ENCODE results near the gene PASK. TPM values are rescaled to one million over a fixed set of nuclear protein-coding genes. Genes with fewer than 3 reads are reported as not detected.

PASK gene
- total and polyA plus RNA-seq, 2 donors from 2014 or later: 3.1 to 26.0 TPM

DNA sequence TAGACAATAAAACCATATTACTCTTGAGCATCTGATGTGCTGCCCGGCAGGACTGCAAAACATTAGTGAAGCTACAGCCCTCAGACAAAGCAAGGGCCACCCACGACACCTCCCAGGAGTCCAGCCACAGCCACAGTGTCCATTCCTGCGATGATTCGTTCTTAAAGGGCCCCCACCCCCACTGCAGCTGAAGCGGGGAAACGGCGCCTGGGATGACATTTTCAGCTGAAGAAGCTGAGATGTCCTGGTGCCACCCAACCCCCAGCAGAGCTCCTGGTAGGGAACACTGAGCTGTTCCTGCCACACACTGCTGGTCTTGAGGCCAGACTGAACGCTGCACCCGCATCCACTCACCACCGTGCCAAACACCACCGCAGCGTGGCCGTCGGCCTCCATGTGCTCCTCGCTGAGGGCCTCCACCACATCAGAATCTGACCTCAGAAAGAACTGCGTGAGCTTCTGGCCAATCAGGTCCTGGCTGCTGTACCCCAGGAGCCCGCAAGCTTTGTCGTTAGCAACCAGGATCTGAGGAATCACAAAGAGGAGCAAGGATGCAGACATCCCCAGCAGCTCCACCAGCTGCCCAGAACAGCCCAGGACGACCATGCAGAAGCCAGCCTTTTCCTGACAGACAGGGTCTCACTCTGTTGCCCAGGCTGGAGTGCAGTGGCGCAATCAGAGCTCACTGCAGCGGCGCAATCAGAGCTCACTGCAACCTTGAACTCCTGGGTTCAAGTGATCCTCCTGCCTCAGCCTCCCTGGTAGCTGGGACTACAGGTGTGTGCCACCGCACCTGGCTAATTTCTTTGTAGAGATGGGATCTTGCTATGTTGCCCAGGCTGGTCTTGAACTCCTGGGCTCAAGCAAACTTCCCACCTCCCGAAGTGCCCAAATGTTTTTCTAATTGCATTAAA lies 9.5 kb downstream of the PASK start:
- no peak overlapping the region for H3K4me3 ChIP-seq (ENCODE audit: low read length in 3 of 3)
- no peaks in the 10 kb centered on the region for H3K9me3 ChIP-seq (ENCODE audit: control insufficient read depth in 2 of 3, insufficient read depth in 1 of 3, low read length in 3 of 3)
- TF ChIP-seq, protein P1, sequence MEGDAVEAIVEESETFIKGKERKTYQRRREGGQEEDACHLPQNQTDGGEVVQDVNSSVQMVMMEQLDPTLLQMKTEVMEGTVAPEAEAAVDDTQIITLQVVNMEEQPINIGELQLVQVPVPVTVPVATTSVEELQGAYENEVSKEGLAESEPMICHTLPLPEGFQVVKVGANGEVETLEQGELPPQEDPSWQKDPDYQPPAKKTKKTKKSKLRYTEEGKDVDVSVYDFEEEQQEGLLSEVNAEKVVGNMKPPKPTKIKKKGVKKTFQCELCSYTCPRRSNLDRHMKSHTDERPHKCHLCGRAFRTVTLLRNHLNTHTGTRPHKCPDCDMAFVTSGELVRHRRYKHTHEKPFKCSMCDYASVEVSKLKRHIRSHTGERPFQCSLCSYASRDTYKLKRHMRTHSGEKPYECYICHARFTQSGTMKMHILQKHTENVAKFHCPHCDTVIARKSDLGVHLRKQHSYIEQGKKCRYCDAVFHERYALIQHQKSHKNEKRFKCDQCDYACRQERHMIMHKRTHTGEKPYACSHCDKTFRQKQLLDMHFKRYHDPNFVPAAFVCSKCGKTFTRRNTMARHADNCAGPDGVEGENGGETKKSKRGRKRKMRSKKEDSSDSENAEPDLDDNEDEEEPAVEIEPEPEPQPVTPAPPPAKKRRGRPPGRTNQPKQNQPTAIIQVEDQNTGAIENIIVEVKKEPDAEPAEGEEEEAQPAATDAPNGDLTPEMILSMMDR (IDR thresholded peaks at IDR 0.05; ENCODE audit: borderline replicate concordance, extremely low read depth, insufficient read depth): no peak
- no peak overlapping the region for H3K27ac ChIP-seq (ENCODE audit: low read depth in 2 of 2, low read length in 2 of 2)
- no peaks in the 10 kb centered on the region for H3K36me3 ChIP-seq (ENCODE audit: control insufficient read depth in 2 of 3, insufficient read depth in 3 of 3, low read length in 3 of 3)
- H3K4me1 ChIP-seq (ENCODE audit: control insufficient read depth in 2 of 3, insufficient read depth in 2 of 3, low read depth in 1 of 3, low read length in 3 of 3): peaks cover 0 to 4% (median 0%) of the 10 kb centered on the region in 3 donors
- FAIRE-seq (no peak), DNase-seq (peak in 1 of 5 donors; percentile 40)
- intact Hi-C loops (cut with DNase I): no loop called here
- H3K9ac ChIP-seq (ENCODE audit: low read length in 3 of 3): no peak overlapping the region
- no peaks in the 10 kb centered on the region for H3K27me3 ChIP-seq (ENCODE audit: control insufficient read depth, insufficient read depth, low read length)

DNA sequence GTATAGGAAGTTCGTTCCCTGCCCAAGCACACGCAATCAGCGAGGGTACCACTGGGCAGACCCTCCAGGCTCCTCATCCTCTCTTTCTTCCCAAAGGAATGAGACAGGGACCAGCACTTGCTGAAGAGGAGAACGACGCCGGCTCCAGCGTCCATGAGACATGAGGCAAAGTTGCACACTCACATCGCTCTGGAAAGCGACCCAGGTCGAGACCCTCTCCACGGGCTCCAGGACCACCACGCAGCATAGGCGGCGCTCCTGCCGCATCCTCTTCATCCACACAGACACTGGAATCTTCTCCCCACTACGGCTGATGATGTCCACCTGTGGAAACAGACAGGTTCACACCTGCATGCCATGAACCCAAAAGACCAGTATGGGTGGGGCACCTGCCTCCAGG lies 10.8 kb downstream of the PASK start:
- no peaks in the 10 kb centered on the region for H3K36me3 ChIP-seq (ENCODE audit: control insufficient read depth in 2 of 3, insufficient read depth in 3 of 3, low read length in 3 of 3)
- no peaks in the 10 kb centered on the region for H3K27me3 ChIP-seq (ENCODE audit: control insufficient read depth, insufficient read depth, low read length)
- TF ChIP-seq, protein P1 (IDR thresholded peaks at IDR 0.05; ENCODE audit: borderline replicate concordance, extremely low read depth, insufficient read depth): no peak
- DNase-seq (no peak), FAIRE-seq (no peak)
- no peak overlapping the region for H3K9ac ChIP-seq (ENCODE audit: low read length in 3 of 3)
- H3K4me3 ChIP-seq (ENCODE audit: low read length in 3 of 3): no peak overlapping the region
- intact Hi-C loops (cut with DNase I): no loop called here
- peaks cover 0 to 4% (median 0%) of the 10 kb centered on the region in 3 donors for H3K4me1 ChIP-seq (ENCODE audit: control insufficient read depth in 2 of 3, insufficient read depth in 2 of 3, low read depth in 1 of 3, low read length in 3 of 3)
- no peaks in the 10 kb centered on the region for H3K9me3 ChIP-seq (ENCODE audit: control insufficient read depth in 2 of 3, insufficient read depth in 1 of 3, low read length in 3 of 3)
- no peak overlapping the region for H3K27ac ChIP-seq (ENCODE audit: low read depth in 2 of 2, low read length in 2 of 2)

DNA sequence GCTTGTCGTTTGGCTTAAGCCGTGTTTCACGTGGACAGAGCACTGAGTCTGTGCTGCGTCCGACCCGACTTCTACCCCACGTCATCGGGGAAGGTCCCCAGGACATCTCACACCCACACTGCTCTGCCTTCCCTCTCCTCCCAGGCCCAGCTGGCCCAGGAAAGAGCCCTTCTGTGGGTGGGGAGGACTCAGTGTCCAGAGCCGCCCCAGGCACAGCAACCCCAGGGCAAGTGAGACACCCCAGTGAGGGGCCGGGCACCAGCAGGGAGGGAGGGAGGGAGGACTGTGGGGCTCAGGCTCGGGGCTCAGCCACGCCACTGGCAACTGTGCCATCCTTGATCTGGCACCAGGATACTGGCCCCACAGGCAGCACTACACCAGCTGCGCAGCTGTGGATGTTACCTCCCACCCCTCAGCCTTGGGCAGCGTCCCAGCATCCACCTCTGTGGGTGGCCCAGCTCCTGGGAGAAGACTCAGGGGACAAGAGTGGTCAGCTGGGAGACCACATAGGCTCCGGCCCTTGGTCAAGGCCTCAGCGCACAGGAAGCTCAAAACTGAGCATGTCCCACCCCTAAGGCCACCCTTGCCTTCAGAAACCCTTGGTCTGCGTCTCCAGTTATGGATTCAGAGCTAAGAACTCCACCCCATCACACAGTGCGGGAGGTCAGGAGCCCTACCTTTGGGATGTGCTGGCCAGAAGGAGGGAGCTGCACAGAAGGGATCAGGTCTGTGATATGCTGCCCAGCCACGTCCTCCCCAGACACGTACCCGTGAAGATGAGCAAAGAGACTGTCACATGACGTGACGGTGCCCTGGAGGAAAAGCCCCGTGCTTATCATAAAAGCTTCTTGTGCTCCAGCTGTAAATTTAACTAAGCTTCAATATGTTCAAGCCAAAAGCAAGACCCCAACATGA lies 11.7 kb downstream of the PASK start:
- DNase-seq (peak in 1 of 5 donors; percentile 43), FAIRE-seq (no peak)
- no peak overlapping the region for H3K27ac ChIP-seq (ENCODE audit: low read depth in 2 of 2, low read length in 2 of 2)
- H3K9ac ChIP-seq (ENCODE audit: low read length in 3 of 3): no peak overlapping the region
- no peaks in the 10 kb centered on the region for H3K27me3 ChIP-seq (ENCODE audit: control insufficient read depth, insufficient read depth, low read length)
- H3K4me1 ChIP-seq (ENCODE audit: control insufficient read depth in 2 of 3, insufficient read depth in 2 of 3, low read depth in 1 of 3, low read length in 3 of 3): peaks cover 0 to 4% (median 0%) of the 10 kb centered on the region in 3 donors
- no peaks in the 10 kb centered on the region for H3K36me3 ChIP-seq (ENCODE audit: control insufficient read depth in 2 of 3, insufficient read depth in 3 of 3, low read length in 3 of 3)
- H3K9me3 ChIP-seq (ENCODE audit: control insufficient read depth in 2 of 3, insufficient read depth in 1 of 3, low read length in 3 of 3): no peaks in the 10 kb centered on the region
- intact Hi-C loops (cut with DNase I): no loop called here
- TF ChIP-seq, protein P1 (IDR thresholded peaks at IDR 0.05; ENCODE audit: borderline replicate concordance, extremely low read depth, insufficient read depth): no peak
- H3K4me3 ChIP-seq (ENCODE audit: low read length in 3 of 3): no peak overlapping the region

Data from kidney (tissue), 14 donors.